ENCODE data around the gene SREBF2.
"Not testable (repeated sequence)": the region's sequence is repeated elsewhere in the genome, so short reads cannot be mapped to it uniquely, and the experiment has no call there.

The SREBF2 gene

GRCh38 chr22:41939981-41940831 lies 107.3 kb downstream of the SREBF2 start:
- no peak overlapping the region for H3K4me3 ChIP-seq (ENCODE audit: low read depth, low read length)

- H3K4me3 ChIP-seq (ENCODE audit: low read depth, low read length): no peak overlapping the region
These were observed 108.2 kb downstream of the SREBF2 start for GRCh38 chr22:41940832-41941765.

- H3K4me3 ChIP-seq (ENCODE audit: low read depth, low read length): no peak overlapping the region
These were observed 110.8 kb downstream of the SREBF2 start for GRCh38 chr22:41943661-41944209.

- peak within 1 kb of the TSS; percentile 72 for H3K4me3 ChIP-seq (ENCODE audit: low read depth, low read length)
These were observed 113.9 kb downstream of the SREBF2 start, which contains the start of gene CENPM for GRCh38 chr22:41946629-41947423. Gene CENPM, minus strand, starts transcription at chr22:41947152. Its CDS starts 76 bp downstream, at chr22:41947076.

GRCh38 chr22:41947424-41948080 lies 114.6 kb downstream of the SREBF2 start:
- no peak overlapping the region for H3K4me3 ChIP-seq (ENCODE audit: low read depth, low read length)

GRCh38 chr22:41948142-41948541 lies 115.2 kb downstream of the SREBF2 start:
- no peak overlapping the region for H3K4me3 ChIP-seq (ENCODE audit: low read depth, low read length)

- not testable (repeated sequence) for H3K4me3 ChIP-seq (ENCODE audit: low read depth, low read length)
These were observed 116.0 kb downstream of the SREBF2 start for GRCh38 chr22:41948928-41949296.

- no peak overlapping the region for H3K4me3 ChIP-seq (ENCODE audit: low read depth, low read length)
These were observed 116.5 kb downstream of the SREBF2 start for GRCh38 chr22:41949297-41949965.

- H3K4me3 ChIP-seq (ENCODE audit: low read depth, low read length): no peak within 1 kb of the TSS
These were observed 119.1 kb downstream of the SREBF2 start, which contains the start of gene SMIM45 for GRCh38 chr22:41951898-41952474. Gene SMIM45, plus strand, starts transcription at chr22:41952150.

- H3K4me3 ChIP-seq (ENCODE audit: low read depth, low read length): no peak overlapping the region
These were observed 119.8 kb downstream of the SREBF2 start for GRCh38 chr22:41952713-41953112.

All from iPS-11a (cell line).